Spleen (tissue), 11 donors: Measurements from ENCODE around the gene RCL1. TPM values are rescaled to one million over a fixed set of nuclear protein-coding genes. Genes with fewer than 3 reads are reported as not detected.

ENCODE experiments used
- DNase-seq: peaks from one replicate; pipeline ENCODE4 v3.0.0-alpha.2; 2020
- H3K27ac ChIP-seq, 8 donors: fragments of 200-600 bp; sonication (generic) in 7 of 8; 1 replicate in 4 of 8; 2 replicates in 4 of 8; pipeline versions ENCODE4 v1.5.0 to v1.8.0; 2016 to 2021; ENCODE audit warnings: inconsistent platforms in 4 of 8, mild to moderate bottlenecking in 4 of 8, moderate library complexity in 1 of 8
- H3K27me3 ChIP-seq, 7 donors: fragments of 200-600 bp; sonication (generic) in 6 of 7; replicated peaks in 1 of 7; 1 replicate in 4 of 7; 2 replicates in 3 of 7; pipeline versions ENCODE4 v1.5.0 to v1.8.0; 2016 to 2021; ENCODE audit warnings: inconsistent platforms in 3 of 7, mild to moderate bottlenecking in 1 of 7
- H3K36me3 ChIP-seq, 6 donors: fragments of 200-600 bp; sonication (generic) in 5 of 6; 1 replicate in 4 of 6; 2 replicates in 2 of 6; pipeline versions ENCODE4 v1.5.0 to v1.8.0; 2016 to 2021; ENCODE audit warnings: inconsistent platforms in 2 of 6
- H3K4me1 ChIP-seq, 6 donors: fragments of 200-600 bp; sonication (generic) in 5 of 6; 1 replicate in 3 of 6; 2 replicates in 3 of 6; pipeline versions ENCODE4 v1.5.0 to v1.8.0; 2016 to 2021; ENCODE audit warnings: inconsistent platforms in 3 of 6
- H3K4me3 ChIP-seq, 8 donors: fragments of 200-600 bp; sonication (generic) in 7 of 8; 1 replicate in 4 of 8; 2 replicates in 4 of 8; pipeline versions ENCODE4 v1.5.0 to v1.8.0; 2016 to 2021; ENCODE audit warnings: inconsistent platforms in 4 of 8, mild to moderate bottlenecking in 4 of 8, moderate library complexity in 2 of 8
- H3K9me3 ChIP-seq, 8 donors: fragments of 200-600 bp; sonication (generic) in 7 of 8; 1 replicate in 4 of 8; 2 replicates in 4 of 8; pipeline versions ENCODE4 v1.5.0 to v1.8.0; 2016 to 2021; ENCODE audit warnings: inconsistent platforms in 4 of 8
- CTCF ChIP-seq, 11 experiments: fragments of 200-600 bp in 7 of 11; fragments of 450-650 bp in 4 of 11; sonication (generic) in 4 of 11; IDR thresholded peaks in 8 of 11; conservative IDR thresholded peaks in 3 of 11; 1 replicate in 7 of 11; 2 replicates in 4 of 11; pipeline versions ENCODE4 v1.4.0 to v1.8.0; 2016 to 2021; ENCODE audit warnings: antibody characterized with exemption in 11 of 11, inconsistent platforms in 4 of 11, mild to moderate bottlenecking in 1 of 11
- POLR2A ChIP-seq, 3 donors: fragments of 450-650 bp; IDR thresholded peaks; one replicate each; pipeline ENCODE4 v1.5.1; 2017; ENCODE audit warnings: antibody characterized with exemption in 3 of 3, mild to moderate bottlenecking in 1 of 3
- POLR2AphosphoS5 ChIP-seq, 3 donors: sonication (generic); formaldehyde crosslinking; IDR thresholded peaks; one replicate each; pipeline ENCODE4 v1.5.1; 2017; ENCODE audit warnings: antibody characterized with exemption in 3 of 3
- WGBS, 5 donors: extraction: QIAGEN DNeasy Blood & Tissue Kit in 3 of 5; methylation state at CpG; one replicate each; pipeline versions ENCODE4 v1.1.5 to v1.1.7; 2013 to 2018; 5-methylcytosine and 5-hydroxymethylcytosine counted together
- intact Hi-C: fragments of 100-400 bp; cut with DNase I; formaldehyde crosslinking; loops from one replicate; pipeline ENCODE4 v1.15.0; 2023; ENCODE audit warnings: low total_unique reads
- polyA plus RNA-seq, 3 donors: library from polyadenylated mRNA; stranded (reverse); fragments of 200-250 nt; gene quantifications; one replicate each; pipeline ENCODE4 v1.2.1, GENCODE V29; 2013
- total RNA-seq, 7 donors: library from RNA; depleted of rRNA in 3 of 7; stranded (reverse); fragments of >200 nt in 3 of 7; fragmentation: NEBNext Ultra II Directional in 4 of 7; extraction: Animal tissue kit (Norgen Biotek cat#: 25700) in 4 of 7; gene quantifications; one replicate each; pipeline versions ENCODE4 v1.1.0 to v1.2.1, GENCODE V29; 2016 to 2021
- donor health status: healthy with polysubstance abuse.
- donor health status: DM: no; HTN: no; CAD: no; lungs with moderate emphysema.
- donor health status: DM: no; HTN: no; CAD: no.
- donor health status: Bipolar disorder and iron deficiency.
- donor health status: healthy.
- donor health status: DM: no; HTN: no; CAD: no.
- donor health status: DM: yes; HTN: yes; CAD: no.

The RCL1 gene
- total and polyA plus RNA-seq, 10 donors = 11.8 to 29.4 (median 21.6) TPM

- Histone ChIP-seq H3K27ac (peak overlapping the region in 4 of 8 donors; percentile 18 to 76 (median 72)), H3K36me3 (peaks cover 0 to 2% (median 0%) of the 10 kb centered on the region in 6 donors), H3K27me3 (no peaks in the 10 kb centered on the region), H3K4me3 (no peak overlapping the region), H3K4me1 (peaks cover 26 to 50% (median 36%) of the 10 kb centered on the region in 6 donors), H3K9me3 (no peaks in the 10 kb centered on the region)
- DNase-seq = no peak
- WGBS, 5 donors = 62 to 90% (median 79%) methylated on average over 3 of the region's 3 CpGs
- intact Hi-C loops = loop anchor here (5.0 kb wide), 1 partner anchor 37 kb away; no protein-coding TSS in a partner anchor
- TF ChIP-seq POLR2A (IDR thresholded peaks at IDR 0.05) = no peak
- TF ChIP-seq POLR2AphosphoS5 (IDR thresholded peaks at IDR 0.05) = no peak
- TF ChIP-seq CTCF (IDR thresholded peaks at IDR 0.05 in 8 of 11, conservative IDR thresholded peaks at IDR 0.05 in 3 of 11) = no peak
Observed at GRCh38 chr9:4799033-4799430, 6.3 kb downstream of the RCL1 start.

DNA sequence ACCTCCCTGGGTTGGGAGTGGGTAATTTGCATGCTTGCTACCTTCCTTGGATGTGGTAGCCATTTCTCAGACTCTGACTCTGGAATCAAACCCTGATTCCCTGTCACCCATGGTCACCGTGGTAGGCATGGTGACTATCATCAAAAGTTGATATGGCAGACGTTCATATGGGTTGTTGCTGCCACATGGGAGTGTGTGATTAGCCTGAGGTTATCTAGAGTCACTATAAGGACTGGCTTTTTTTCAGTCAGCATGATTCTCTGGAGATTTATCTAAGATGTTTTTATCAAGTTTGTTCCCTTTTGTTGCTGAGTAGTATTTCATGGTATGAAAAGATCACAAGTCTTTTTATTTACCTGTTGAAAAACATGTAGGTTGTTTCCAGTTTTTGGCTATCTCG is 7.0 kb downstream of the RCL1 start:
- H3K4me1 ChIP-seq = peaks cover 19 to 43% (median 29%) of the 10 kb centered on the region in 6 donors
- intact Hi-C loops = loop anchor here (5.0 kb wide), 1 partner anchor 37 kb away; no protein-coding TSS in a partner anchor
- WGBS, 5 donors = 76 to 85% (median 77%) methylated on average over 3 of the region's 3 CpGs
- no peak for TF ChIP-seq CTCF (IDR thresholded peaks at IDR 0.05 in 8 of 11, conservative IDR thresholded peaks at IDR 0.05 in 3 of 11)
- no peak for TF ChIP-seq POLR2A (IDR thresholded peaks at IDR 0.05)
- TF ChIP-seq POLR2AphosphoS5 (IDR thresholded peaks at IDR 0.05) = no peak
- H3K4me3 ChIP-seq = no peak overlapping the region
- no peaks in the 10 kb centered on the region for H3K27me3 ChIP-seq
- H3K9me3 ChIP-seq = peaks cover 0 to under 1% (median 0%) of the 10 kb centered on the region in 8 donors
- H3K27ac ChIP-seq = no peak overlapping the region
- peaks cover 0 to 9% (median 0%) of the 10 kb centered on the region in 6 donors for H3K36me3 ChIP-seq
- DNase-seq = no peak

- Histone ChIP-seq H3K27me3 (no peaks in the 10 kb centered on the region), H3K36me3 (peaks cover 0 to 12% (median 0%) of the 10 kb centered on the region in 6 donors), H3K27ac (no peak overlapping the region), H3K4me1 (peaks cover 15 to 34% (median 26%) of the 10 kb centered on the region in 6 donors), H3K9me3 (peaks cover 0 to 12% (median 6%) of the 10 kb centered on the region in 8 donors), H3K4me3 (no peak overlapping the region)
- WGBS, 5 donors = 94 to 99% (median 96%) methylated on average over 6 of the region's 6 CpGs
- intact Hi-C loops = no loop called here
- TF ChIP-seq POLR2A (IDR thresholded peaks at IDR 0.05) (no peak), POLR2AphosphoS5 (IDR thresholded peaks at IDR 0.05) (no peak), CTCF (IDR thresholded peaks at IDR 0.05 in 8 of 11, conservative IDR thresholded peaks at IDR 0.05 in 3 of 11) (no peak)
- DNase-seq = no peak
Observed at GRCh38 chr9:4801156-4801555, 8.4 kb downstream of the RCL1 start.

DNA sequence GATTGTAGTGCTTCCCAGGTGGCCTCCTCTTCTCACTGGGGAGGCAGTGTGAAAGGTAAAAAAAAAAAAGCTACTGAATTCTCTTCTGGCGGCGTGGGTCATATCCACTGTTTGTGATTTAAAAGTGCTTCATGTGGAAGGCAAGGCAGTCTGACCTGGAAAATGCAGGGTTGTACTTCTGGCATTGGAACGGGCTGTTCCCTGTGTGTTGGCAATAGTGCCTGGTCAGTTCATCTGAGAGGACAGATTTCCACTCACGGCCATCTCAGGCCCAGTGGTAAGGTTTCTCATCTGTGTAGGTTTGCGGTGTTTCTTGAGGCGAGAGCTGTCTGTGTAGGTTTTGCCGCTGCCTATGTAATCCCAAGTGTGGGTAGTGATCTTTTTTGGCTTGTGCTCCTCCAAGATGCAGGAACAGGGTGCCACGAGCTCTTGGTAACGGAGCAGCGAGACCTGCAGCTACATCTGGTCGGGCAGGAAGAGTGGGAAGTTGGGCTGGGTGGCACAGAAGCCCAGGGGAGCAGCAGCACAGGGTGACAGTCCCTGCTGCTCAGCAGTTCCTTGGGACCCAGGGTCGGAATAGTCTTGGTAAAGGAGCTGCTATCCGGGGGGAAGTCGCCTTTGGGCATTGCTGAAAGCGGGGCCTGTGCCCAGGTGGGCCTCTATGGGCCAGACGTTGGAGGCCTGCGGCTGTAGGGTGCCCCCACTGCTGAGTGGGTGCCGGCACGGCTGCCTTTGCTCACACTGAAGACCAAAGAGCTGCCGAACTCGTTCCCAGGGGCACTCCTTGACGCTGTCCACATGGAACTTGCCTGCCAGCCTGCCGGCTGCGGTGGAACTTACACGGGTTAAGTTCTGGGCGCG is 11.2 kb downstream of the RCL1 start:
- H3K4me1 ChIP-seq = peaks cover 0 to 19% (median 9%) of the 10 kb centered on the region in 6 donors
- H3K4me3 ChIP-seq = no peak overlapping the region
- 93 to 97% (median 95%) methylated on average over 18 to 27 of the region's 27 CpGs for WGBS, 5 donors
- H3K27me3 ChIP-seq = no peaks in the 10 kb centered on the region
- H3K9me3 ChIP-seq = peaks cover 4 to 27% (median 18%) of the 10 kb centered on the region in 8 donors
- TF ChIP-seq POLR2AphosphoS5 (IDR thresholded peaks at IDR 0.05) = no peak
- no peak for TF ChIP-seq CTCF (IDR thresholded peaks at IDR 0.05 in 8 of 11, conservative IDR thresholded peaks at IDR 0.05 in 3 of 11)
- TF ChIP-seq POLR2A (IDR thresholded peaks at IDR 0.05) = no peak
- intact Hi-C loops = no loop called here
- peaks cover 0 to 12% (median 0%) of the 10 kb centered on the region in 6 donors for H3K36me3 ChIP-seq
- no peak for DNase-seq
- no peak overlapping the region for H3K27ac ChIP-seq
